CD14-positive monocyte (primary cell): Measurements from ENCODE around the gene CRYBA2. TPM values are rescaled to one million over a fixed set of nuclear protein-coding genes. Genes with fewer than 3 reads are reported as not detected.

Source experiments
- DNase-seq, 3 donors: peaks; one replicate each; pipeline ENCODE4 v3.0.0-alpha.2; 2011 to 2022
- H2AFZ ChIP-seq: 2 replicates; pipeline ENCODE4 v1.6.0; 2012; ENCODE audit warnings: mild to moderate bottlenecking, low read depth, low read length, inconsistent platforms; ENCODE audit not compliant: insufficient read depth, poor library complexity, severe bottlenecking
- H3K27ac ChIP-seq, 2 donors: 1 replicate in 1 of 2; 2 replicates in 1 of 2; pipeline ENCODE4 v1.5.1; 2012 to 2013; ENCODE audit warnings: low read length in 2 of 2, control low read depth in 1 of 2, inconsistent platforms in 1 of 2, low read depth in 1 of 2, mild to moderate bottlenecking in 1 of 2
- H3K27me3 ChIP-seq, 2 donors: one replicate each; pipeline versions ENCODE4 v1.6.0 to v1.6.1; 2011 to 2013; ENCODE audit warnings: low read length in 2 of 2; ENCODE audit not compliant: control insufficient read depth in 2 of 2, insufficient read depth in 2 of 2
- H3K36me3 ChIP-seq, 2 donors: replicated peaks in 1 of 2; 1 replicate in 1 of 2; 2 replicates in 1 of 2; pipeline versions ENCODE4 v1.5.1 to v1.6.1; 2012 to 2013; ENCODE audit warnings: low read length in 2 of 2, control low read depth in 1 of 2, inconsistent platforms in 1 of 2, mild to moderate bottlenecking in 1 of 2; ENCODE audit not compliant: insufficient read depth in 2 of 2, control insufficient read depth in 1 of 2
- H3K4me1 ChIP-seq, 2 donors: 1 replicate in 1 of 2; 2 replicates in 1 of 2; pipeline versions ENCODE4 v1.5.1 to v1.6.1; 2012 to 2013; ENCODE audit warnings: low read length in 2 of 2, control low read depth in 1 of 2, inconsistent platforms in 1 of 2, mild to moderate bottlenecking in 1 of 2, moderate library complexity in 1 of 2; ENCODE audit not compliant: insufficient read depth in 2 of 2, control insufficient read depth in 1 of 2
- H3K4me2 ChIP-seq: replicated peaks from 2 replicates; pipeline ENCODE3; 2012; ENCODE audit warnings: low read length, moderate library complexity, mild to moderate bottlenecking; ENCODE audit not compliant: poor library complexity, severe bottlenecking; ENCODE audit errors: extremely low read depth
- H3K4me3 ChIP-seq, 3 experiments: fragments of 200-600 bp in 1 of 3; sonication (generic) in 1 of 3; replicated peaks in 1 of 3; 1 replicate in 2 of 3; 2 replicates in 1 of 3; pipeline ENCODE4 v1.5.1; 2011 to 2013; ENCODE audit warnings: low read length in 3 of 3, mild to moderate bottlenecking in 3 of 3, control low read depth in 2 of 3, low read depth in 2 of 3, inconsistent platforms in 1 of 3, moderate library complexity in 1 of 3
- H3K79me2 ChIP-seq: 2 replicates; pipeline ENCODE4 v1.6.0; 2012; ENCODE audit warnings: mild to moderate bottlenecking, control low read depth, inconsistent platforms, low read length, moderate library complexity; ENCODE audit not compliant: insufficient read depth
- H3K9ac ChIP-seq: 2 replicates; pipeline ENCODE4 v1.6.0; 2017; ENCODE audit warnings: low read length, mild to moderate bottlenecking; ENCODE audit not compliant: insufficient read depth, poor library complexity, severe bottlenecking
- H3K9me3 ChIP-seq, 2 donors: replicated peaks in 1 of 2; 1 replicate in 1 of 2; 2 replicates in 1 of 2; pipeline versions ENCODE4 v1.5.1 to v1.6.1; 2012 to 2013; ENCODE audit warnings: low read length in 2 of 2, control low read depth in 1 of 2; ENCODE audit not compliant: control insufficient read depth in 1 of 2, insufficient read depth in 1 of 2
- H4K20me1 ChIP-seq: 2 replicates; pipeline ENCODE4 v1.6.0; 2012; ENCODE audit warnings: mild to moderate bottlenecking, low read length, control low read depth, moderate library complexity; ENCODE audit not compliant: insufficient read depth
- H3K27ac Mint-ChIP-seq, 7 donors: one replicate each; pipeline ENCODE4 v1.8.0; 2020; ENCODE audit warnings: mild to moderate bottlenecking in 7 of 7, mixed read lengths in 7 of 7, moderate library complexity in 6 of 7, inconsistent platforms in 2 of 7
- H3K27me3 Mint-ChIP-seq, 3 donors: one replicate each; pipeline ENCODE4 v1.8.0; 2021 to 2022; ENCODE audit warnings: low read depth in 3 of 3, mild to moderate bottlenecking in 3 of 3, mixed read lengths in 3 of 3, moderate library complexity in 3 of 3, inconsistent platforms in 1 of 3
- H3K36me3 Mint-ChIP-seq, 2 donors: one replicate each; pipeline ENCODE4 v1.8.0; 2020; ENCODE audit warnings: mixed read lengths in 2 of 2, inconsistent platforms in 1 of 2, mild to moderate bottlenecking in 1 of 2
- H3K4me1 Mint-ChIP-seq: one replicate; pipeline ENCODE4 v1.8.0; 2020; ENCODE audit warnings: mild to moderate bottlenecking, mixed read lengths
- H3K4me3 Mint-ChIP-seq, 2 donors: one replicate each; pipeline ENCODE4 v1.8.0; 2020; ENCODE audit warnings: mild to moderate bottlenecking in 2 of 2, mixed read lengths in 2 of 2, moderate library complexity in 1 of 2
- H3K9me3 Mint-ChIP-seq, 7 donors: one replicate each; pipeline ENCODE4 v1.8.0; 2020 to 2022; ENCODE audit warnings: mixed read lengths in 7 of 7, mild to moderate bottlenecking in 6 of 7, moderate library complexity in 6 of 7, inconsistent platforms in 2 of 7
- WGBS: methylation state at CpG from one replicate; pipeline ENCODE4 v1.1.5; 2013; ENCODE audit warnings: missing lambda C conversion rate; ENCODE audit not compliant: insufficient coverage; 5-methylcytosine and 5-hydroxymethylcytosine counted together
- intact Hi-C, 2 donors: fragments of 100-400 bp; cut with micrococcal nuclease; formaldehyde crosslinking; loops; one replicate each; pipeline versions ENCODE4 v1.15.0 to v1.15.1; 2023
- polyA plus RNA-seq, 3 donors: library from polyadenylated mRNA; depleted of rRNA in 1 of 3; unstranded in 2 of 3; stranded (reverse) in 1 of 3; fragments of 300-500 nt in 2 of 3; fragments of >200 nt in 1 of 3; fragmentation: Illumina TruSeq in 2 of 3; gene quantifications; 1 replicate in 2 of 3; 2 replicates in 1 of 3; pipeline ENCODE4 v1.2.3, GENCODE V29; 2012 to 2021
- TF ChIP-seq, protein P1 (sequence below): fragments of 200-600 bp; IDR thresholded peaks from one replicate; pipeline ENCODE4 v1.8.0; 2022; ENCODE audit warnings: antibody characterized with exemption, mild to moderate bottlenecking

Gene CRYBA2
- polyA plus RNA-seq, 3 donors, result not detected

GRCh38 chr2:218982586-218983262 lies 10.5 kb downstream of the CRYBA2 start:
- Mint-ChIP-seq H3K27ac (no peak overlapping the region), H3K27me3 (peaks cover 87 to 98% (median 87%) of the 10 kb centered on the region in 3 donors), H3K4me1 (peaks cover 23% of the 10 kb centered on the region), H3K9me3 (peaks cover 0 to 19% (median 5%) of the 10 kb centered on the region in 7 donors), H3K36me3 (peaks cover 0 to 7% of the 10 kb centered on the region in 2 donors), H3K4me3 (peak overlapping the region in 1 of 2 donors; percentile 83)
- H3K4me3 ChIP-seq, result no peak overlapping the region
- H2AFZ ChIP-seq, result no peak overlapping the region
- H3K4me1 ChIP-seq, result peaks cover 8 to 24% of the 10 kb centered on the region in 2 donors
- no peak overlapping the region for H3K27ac ChIP-seq
- intact Hi-C loops, result no loop called here
- WGBS, result 12% methylated on average over 22 of the region's 28 CpGs
- no peak overlapping the region for H3K9ac ChIP-seq
- H3K27me3 ChIP-seq, result peaks cover 58 to 84% of the 10 kb centered on the region in 2 donors
- TF ChIP-seq, protein P1, sequence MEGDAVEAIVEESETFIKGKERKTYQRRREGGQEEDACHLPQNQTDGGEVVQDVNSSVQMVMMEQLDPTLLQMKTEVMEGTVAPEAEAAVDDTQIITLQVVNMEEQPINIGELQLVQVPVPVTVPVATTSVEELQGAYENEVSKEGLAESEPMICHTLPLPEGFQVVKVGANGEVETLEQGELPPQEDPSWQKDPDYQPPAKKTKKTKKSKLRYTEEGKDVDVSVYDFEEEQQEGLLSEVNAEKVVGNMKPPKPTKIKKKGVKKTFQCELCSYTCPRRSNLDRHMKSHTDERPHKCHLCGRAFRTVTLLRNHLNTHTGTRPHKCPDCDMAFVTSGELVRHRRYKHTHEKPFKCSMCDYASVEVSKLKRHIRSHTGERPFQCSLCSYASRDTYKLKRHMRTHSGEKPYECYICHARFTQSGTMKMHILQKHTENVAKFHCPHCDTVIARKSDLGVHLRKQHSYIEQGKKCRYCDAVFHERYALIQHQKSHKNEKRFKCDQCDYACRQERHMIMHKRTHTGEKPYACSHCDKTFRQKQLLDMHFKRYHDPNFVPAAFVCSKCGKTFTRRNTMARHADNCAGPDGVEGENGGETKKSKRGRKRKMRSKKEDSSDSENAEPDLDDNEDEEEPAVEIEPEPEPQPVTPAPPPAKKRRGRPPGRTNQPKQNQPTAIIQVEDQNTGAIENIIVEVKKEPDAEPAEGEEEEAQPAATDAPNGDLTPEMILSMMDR, result no peak
- no peaks in the 10 kb centered on the region for H4K20me1 ChIP-seq
- H3K79me2 ChIP-seq, result no peaks in the 10 kb centered on the region
- H3K36me3 ChIP-seq, result no peaks in the 10 kb centered on the region
- no peak overlapping the region for H3K4me2 ChIP-seq
- peaks cover 0 to 25% of the 10 kb centered on the region in 2 donors for H3K9me3 ChIP-seq
- DNase-seq, result no peak

GRCh38 chr2:218981881-218982585 lies 11.2 kb downstream of the CRYBA2 start:
- TF ChIP-seq, protein P1, result no peak
- Mint-ChIP-seq H3K36me3 (peaks cover 0 to 7% of the 10 kb centered on the region in 2 donors), H3K27ac (no peak overlapping the region), H3K4me1 (peaks cover 23% of the 10 kb centered on the region), H3K4me3 (peak overlapping the region in 1 of 2 donors; percentile 83), H3K9me3 (peaks cover 0 to 15% (median 5%) of the 10 kb centered on the region in 7 donors), H3K27me3 (peaks cover 84 to 98% (median 85%) of the 10 kb centered on the region in 3 donors)
- H3K27ac ChIP-seq, result no peak overlapping the region
- peaks cover 0 to 25% of the 10 kb centered on the region in 2 donors for H3K9me3 ChIP-seq
- H3K4me1 ChIP-seq, result peaks cover 8 to 24% of the 10 kb centered on the region in 2 donors
- DNase-seq, result no peak
- no peaks in the 10 kb centered on the region for H3K79me2 ChIP-seq
- H3K36me3 ChIP-seq, result no peaks in the 10 kb centered on the region
- H3K27me3 ChIP-seq, result peaks cover 53 to 82% of the 10 kb centered on the region in 2 donors
- H3K4me3 ChIP-seq, result no peak overlapping the region
- 1% methylated on average over 65 of the region's 69 CpGs for WGBS
- intact Hi-C loops, result no loop called here
- H4K20me1 ChIP-seq, result no peaks in the 10 kb centered on the region
- no peak overlapping the region for H2AFZ ChIP-seq
- peak overlapping the region; percentile 11 for H3K4me2 ChIP-seq
- no peak overlapping the region for H3K9ac ChIP-seq
